Mucosa of gallbladder (tissue), 1 donor: ENCODE measurements around the gene TIGD7. TPM values are rescaled to one million over a fixed set of nuclear protein-coding genes. Genes with fewer than 3 reads are reported as not detected.

Experiments used
- total RNA-seq: library from RNA; stranded (reverse); gene quantifications from one replicate; pipeline ENCODE4 v1.2.1, GENCODE V29; 2021
- donor health status: DM: no; HTN: no; CAD: no.

Gene TIGD7
- total RNA-seq, 1 donor from 2014 or later, result 9.9 TPM

Other genes starting within 250 kb of the TIGD7 start
- gene IL32, start 239.8 kb downstream of the TIGD7 start, total RNA-seq, result 134 TPM
- 0.37 TPM for gene ZSCAN10, start 206.1 kb downstream of the TIGD7 start, total RNA-seq
- gene ZNF205, start 192.8 kb downstream of the TIGD7 start, total RNA-seq, result 14.2 TPM
- 18.4 TPM for gene ZNF213, start 170.4 kb downstream of the TIGD7 start, total RNA-seq
- gene OR1F1, start 117.2 kb downstream of the TIGD7 start, total RNA-seq, result not detected
- gene ZNF200, start 70.3 kb downstream of the TIGD7 start, total RNA-seq, result 7.6 TPM
- 0.52 TPM for gene MEFV, start 48.8 kb downstream of the TIGD7 start, total RNA-seq
- 23.8 TPM for gene ZNF263, start 21.9 kb downstream of the TIGD7 start, total RNA-seq
- gene ZNF75A, start 67 bp upstream of the TIGD7 start, total RNA-seq, result 25.9 TPM
- gene OR2C1, start 50.5 kb upstream of the TIGD7 start, total RNA-seq, result 0.14 TPM
- 10.9 TPM for gene ZSCAN32, start 95.6 kb upstream of the TIGD7 start, total RNA-seq
- 16.8 TPM for gene ZNF174, start 95.8 kb upstream of the TIGD7 start, total RNA-seq
- gene ZNF597, start 138.1 kb upstream of the TIGD7 start, total RNA-seq, result 2.3 TPM
- 70.3 TPM for gene NAA60, start 138.2 kb upstream of the TIGD7 start, total RNA-seq
- not detected for gene C16orf90, start 190.1 kb upstream of the TIGD7 start, total RNA-seq
- gene CLUAP1, start 195.6 kb upstream of the TIGD7 start, total RNA-seq, result 39.9 TPM